HepG2 (cell line): ENCODE data around the gene NTRK2. TPM values are rescaled to one million over a fixed set of nuclear protein-coding genes. Genes with fewer than 3 reads are reported as not detected.

ENCODE experiments used
- ATAC-seq: fragments of 200-7000 bp; cut with Tn5 transposase; 3 replicates; pipeline ENCODE4 v1.9.1; 2020; ENCODE audit warnings: mild to moderate bottlenecking, moderate library complexity
- BruUV-seq: library from RNA; stranded (reverse); fragments of 400-500 nt; replicated peaks from 2 replicates; lab custom pipeline; 2021; lab: Mats Ljungman, UMichigan
- CTCF ChIA-PET: fragments of 300-600 bp; formaldehyde crosslinking; extraction: SDS; loops from one replicate; lab custom pipeline; 2021; ENCODE audit warnings: low total read pairs, inconsistent platforms, low intra/inter-chr PET ratio; lab: Yijun Ruan, JAX
- POLR2A ChIA-PET: fragments of 350-600 bp; sonication (Branson Sonifier 250); formaldehyde crosslinking; loops from one replicate; lab custom pipeline; 2020; ENCODE audit warnings: antibody characterized with exemption, inconsistent platforms; lab: Yijun Ruan, JAX
- DNase-seq: peaks from one replicate; pipeline ENCODE4 v3.0.0-alpha.2; 2015; ENCODE audit warnings: low spot score
- FAIRE-seq: peaks from 3 replicates; lab custom pipeline; 2011; peaks lifted over from hg19 to GRCh38; lab: Jason Lieb, UNC
- H2AFZ ChIP-seq: one replicate; pipeline ENCODE4 v1.6.1; 2011; ENCODE audit warnings: low read length, inconsistent platforms
- H3K27ac ChIP-seq: fragments of 300-600 bp; 3 replicates; pipeline ENCODE4 v1.8.0; 2011; ENCODE audit warnings: mixed run types, mild to moderate bottlenecking, mixed read lengths, low read length, inconsistent platforms; ENCODE audit not compliant: insufficient read depth; ENCODE audit errors: extremely low read length
- H3K27me3 ChIP-seq, 2 experiments: fragments of 200-600 bp in 1 of 2; 2 replicates in 1 of 2; 3 replicates in 1 of 2; pipeline versions ENCODE4 v1.6.0 to v1.8.0; 2011; ENCODE audit warnings: low read length in 2 of 2, mild to moderate bottlenecking in 2 of 2, moderate library complexity in 2 of 2, inconsistent platforms in 1 of 2; ENCODE audit not compliant: insufficient read depth in 2 of 2, control insufficient read depth in 1 of 2
- H3K36me3 ChIP-seq, 2 experiments: fragments of 200-600 bp in 1 of 2; replicated peaks in 1 of 2; 2 replicates in 1 of 2; 3 replicates in 1 of 2; pipeline versions ENCODE4 v1.5.1 to v1.8.0; 2011; ENCODE audit warnings: low read length in 2 of 2, inconsistent platforms in 1 of 2; ENCODE audit not compliant: insufficient read depth in 2 of 2, control insufficient read depth in 1 of 2
- H3K4me1 ChIP-seq: 2 replicates; pipeline ENCODE4 v1.5.1; 2012; ENCODE audit warnings: low read length, inconsistent platforms; ENCODE audit not compliant: insufficient read depth
- H3K4me2 ChIP-seq: 2 replicates; pipeline ENCODE4 v1.6.0; 2011; ENCODE audit warnings: low read depth, low read length, inconsistent platforms
- H3K4me3 ChIP-seq, 3 experiments: fragments of 200-600 bp in 1 of 3; sonication (generic), shearing (Covaris generic) in 1 of 3; replicated peaks in 1 of 3; 2 replicates each; pipeline ENCODE4 v1.5.1; 2011 to 2016; ENCODE audit warnings: low read length in 3 of 3, inconsistent platforms in 2 of 3, low read depth in 2 of 3, mild to moderate bottlenecking in 2 of 3, control low read depth in 1 of 3, mixed read lengths in 1 of 3; ENCODE audit not compliant: insufficient read depth in 1 of 3
- H3K79me2 ChIP-seq: one replicate; pipeline ENCODE4 v1.6.1; 2011; ENCODE audit warnings: low read length, inconsistent platforms; ENCODE audit not compliant: insufficient read depth
- H3K9ac ChIP-seq: 2 replicates; pipeline ENCODE4 v1.6.0; 2011; ENCODE audit warnings: mild to moderate bottlenecking, low read depth, low read length, inconsistent platforms; ENCODE audit not compliant: insufficient read depth
- H3K9me3 ChIP-seq: 2 replicates; pipeline ENCODE4 v1.5.1; 2012; ENCODE audit warnings: mild to moderate bottlenecking, low read length
- H4K20me1 ChIP-seq: 2 replicates; pipeline ENCODE4 v1.6.0; 2011; ENCODE audit warnings: inconsistent platforms, mild to moderate bottlenecking, low read length, moderate library complexity; ENCODE audit not compliant: insufficient read depth
- HDAC6 ChIP-seq: fragments of 200-600 bp; sonication (generic); IDR thresholded peaks from 2 replicates; pipeline ENCODE4 v1.7.0; 2017; ENCODE audit warnings: mild to moderate bottlenecking, antibody characterized with exemption, low read length, low read depth
- HHEX ChIP-seq: IDR thresholded peaks from 2 replicates; pipeline ENCODE4 v1.6.1; 2016; ENCODE audit warnings: control low read depth
- MAFK ChIP-seq, 2 experiments: IDR thresholded peaks in 1 of 2; conservative IDR thresholded peaks in 1 of 2; 2 replicates each; pipeline ENCODE4 v1.6.1; 2011; ENCODE audit warnings: improper control_type of control experiment in 2 of 2, low read length in 2 of 2
- MAZ ChIP-seq, 2 experiments: sonication (generic) in 1 of 2; formaldehyde crosslinking in 1 of 2; IDR thresholded peaks; 2 replicates each; pipeline versions ENCODE4 v1.5.0 to v1.6.1; 2012 to 2020; ENCODE audit warnings: low read depth in 2 of 2, mild to moderate bottlenecking in 2 of 2, borderline replicate concordance in 1 of 2, improper control_type of control experiment in 1 of 2, low read length in 1 of 2, missing genetic modification reagents in 1 of 2, moderate library complexity in 1 of 2
- NCOA2 ChIP-seq: sonication (generic); formaldehyde crosslinking; IDR thresholded peaks from 2 replicates; pipeline ENCODE4 v1.8.0; 2022; ENCODE audit warnings: inconsistent platforms
- SOX5 ChIP-seq: IDR thresholded peaks from 2 replicates; pipeline ENCODE4 v1.6.1; 2016; ENCODE audit warnings: borderline replicate concordance
- TBL1XR1 ChIP-seq: fragments of 150-350 bp; IDR thresholded peaks from 2 replicates; pipeline ENCODE4 v1.6.1; 2014; ENCODE audit warnings: borderline replicate concordance, low read length; ENCODE audit not compliant: partially characterized antibody
- ZFP90 ChIP-seq: sonication (generic); formaldehyde crosslinking; IDR thresholded peaks from 2 replicates; pipeline ENCODE4 v1.8.0; 2022; ENCODE audit warnings: missing genetic modification reagents, mild to moderate bottlenecking, inconsistent platforms, borderline replicate concordance
- ZNF10 ChIP-seq: sonication (generic); formaldehyde crosslinking; IDR thresholded peaks from 2 replicates; pipeline ENCODE4 v1.4.0; 2020; ENCODE audit warnings: mild to moderate bottlenecking, low read depth, missing genetic modification reagents, borderline replicate concordance
- ZNF180 ChIP-seq: sonication (generic); formaldehyde crosslinking; IDR thresholded peaks from 2 replicates; pipeline ENCODE4 v1.4.0; 2020; ENCODE audit warnings: low read depth, missing genetic modification reagents, borderline replicate concordance
- ZNF337 ChIP-seq: sonication (generic); formaldehyde crosslinking; IDR thresholded peaks from 2 replicates; pipeline ENCODE4 v1.5.1; 2020; ENCODE audit warnings: missing genetic modification reagents, low read depth, mild to moderate bottlenecking, borderline replicate concordance
- ZNF34 ChIP-seq: sonication (generic); formaldehyde crosslinking; IDR thresholded peaks from 2 replicates; pipeline ENCODE4 v1.4.0; 2020; ENCODE audit warnings: mild to moderate bottlenecking, missing genetic modification reagents, borderline replicate concordance
- ZNF446 ChIP-seq: sonication (generic); formaldehyde crosslinking; IDR thresholded peaks from 2 replicates; pipeline ENCODE4 v1.5.0; 2020; ENCODE audit warnings: mild to moderate bottlenecking, missing genetic modification reagents
- WGBS: methylation state at CpG from one replicate; pipeline ENCODE4 v1.1.6; 2017; ENCODE audit warnings: low lambda C conversion rate; 5-methylcytosine and 5-hydroxymethylcytosine counted together
- in situ Hi-C: cut with HindIII; loops from 2 replicates; pipeline ENCODE4 v1.10.0; 2017; ENCODE audit warnings: low pct_unique_long_range_greater_than_20kb; ENCODE audit not compliant: extremely low pct_ligation_motif_present
- intact Hi-C: fragments of 100-400 bp; cut with micrococcal nuclease; formaldehyde crosslinking; loops from one replicate; pipeline ENCODE4 v1.10.0; 2022; ENCODE audit not compliant: unreplicated experiment
- polyA plus RNA-seq, 8 experiments: library from polyadenylated mRNA; depleted of rRNA in 3 of 8; stranded (reverse) in 7 of 8; unstranded in 1 of 8; fragments of >200 nt; fragmentation: Illumina TruSeq in 4 of 8; extraction: Trizol in 4 of 8; gene quantifications; 2 replicates each; pipeline versions ENCODE4 v1.2.1 to v1.2.3, GENCODE V29; 2011 to 2016; ENCODE audit warnings: low read depth in 4 of 8, missing spikeins in 1 of 8, mixed read lengths in 1 of 8; ENCODE audit not compliant: insufficient read depth in 1 of 8
- total RNA-seq, 5 experiments: library from RNA; depleted of rRNA; stranded (reverse); fragments of >200 nt; fragmentation: Illumina TruSeq; extraction: Trizol; gene quantifications; 2 replicates each; pipeline ENCODE4 v1.2.3, GENCODE V29; 2016; ENCODE audit warnings: low read depth in 1 of 5
- TF ChIP-seq, protein P1 (sequence below): sonication (generic); formaldehyde crosslinking; conservative IDR thresholded peaks from 2 replicates; pipeline ENCODE4 v1.4.0; 2020; ENCODE audit warnings: missing genetic modification reagents
- TF ChIP-seq, protein P2 (sequence below): sonication (generic); formaldehyde crosslinking; IDR thresholded peaks from 2 replicates; pipeline ENCODE4 v1.8.1; 2023; ENCODE audit warnings: mild to moderate bottlenecking, missing genetic modification reagents
- TF ChIP-seq, protein P3 (sequence below): sonication (generic); formaldehyde crosslinking; IDR thresholded peaks from 2 replicates; pipeline ENCODE4 v1.5.0; 2020; ENCODE audit warnings: missing genetic modification reagents
- TF ChIP-seq, protein P4 (sequence below): sonication (generic); formaldehyde crosslinking; IDR thresholded peaks from 2 replicates; pipeline ENCODE4 v1.4.0; 2020; ENCODE audit warnings: low read depth, mild to moderate bottlenecking, missing genetic modification reagents

Gene NTRK2
- total and polyA plus RNA-seq, 2 of the 13 experiments (the other 11 are each of a cell fraction or from before 2014, with no cell fraction given), result not detected

DNA sequence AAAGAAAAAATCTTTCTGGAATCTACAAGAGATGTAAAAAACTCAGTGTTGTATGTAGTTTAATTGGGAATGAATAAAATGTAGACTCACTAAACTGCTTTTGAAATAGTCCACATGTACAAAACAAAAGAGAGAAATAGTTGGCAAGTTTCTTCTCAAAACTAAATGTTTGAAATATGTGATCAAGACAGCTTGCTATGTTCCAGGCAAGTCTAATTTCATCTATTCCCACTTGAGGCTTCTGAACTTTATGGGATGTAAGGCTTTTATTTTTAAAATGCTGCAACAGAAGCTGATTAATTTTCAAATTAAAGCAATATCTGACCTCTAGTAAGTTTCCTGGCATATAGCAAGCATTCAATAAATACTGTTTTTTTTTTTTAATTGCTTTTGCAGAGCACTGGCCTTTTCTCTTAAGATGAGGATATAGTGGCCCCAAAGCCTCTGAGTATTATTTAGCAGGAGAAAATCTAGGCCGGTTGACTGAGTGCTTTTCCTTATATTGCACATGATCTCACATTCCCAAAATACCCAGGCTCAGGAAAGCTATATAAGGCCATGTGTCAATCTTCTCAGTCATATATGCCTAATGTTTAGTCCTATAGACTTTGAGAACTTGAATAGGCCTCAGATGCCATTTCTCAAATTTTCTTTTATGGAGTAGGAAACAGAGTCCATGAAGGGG lies 183.2 kb downstream of the NTRK2 start:
- H3K36me3 ChIP-seq, result no peaks in the 10 kb centered on the region
- no peak overlapping the region for H3K4me2 ChIP-seq
- no peak overlapping the region for H2AFZ ChIP-seq
- CTCF ChIA-PET, result no interaction called here
- H3K4me1 ChIP-seq, result no peaks in the 10 kb centered on the region
- intact Hi-C loops (no loop called here), in situ Hi-C loops (no loop called here)
- WGBS, result 14% methylated on average over 1 of the region's 1 CpG
- no peaks in the 10 kb centered on the region for H3K27me3 ChIP-seq
- ATAC-seq (no peak), FAIRE-seq (no peak), DNase-seq (no peak)
- no peak overlapping the region for H3K4me3 ChIP-seq
- no peak overlapping the region for H3K27ac ChIP-seq
- POLR2A ChIA-PET, result no interaction called here
- H3K79me2 ChIP-seq, result no peaks in the 10 kb centered on the region
- H3K9me3 ChIP-seq, result no peaks in the 10 kb centered on the region
- H3K9ac ChIP-seq, result no peak overlapping the region
- no TSS peak for BruUV-seq
- no peaks in the 10 kb centered on the region for H4K20me1 ChIP-seq
- TF ChIP-seq, protein P1, sequence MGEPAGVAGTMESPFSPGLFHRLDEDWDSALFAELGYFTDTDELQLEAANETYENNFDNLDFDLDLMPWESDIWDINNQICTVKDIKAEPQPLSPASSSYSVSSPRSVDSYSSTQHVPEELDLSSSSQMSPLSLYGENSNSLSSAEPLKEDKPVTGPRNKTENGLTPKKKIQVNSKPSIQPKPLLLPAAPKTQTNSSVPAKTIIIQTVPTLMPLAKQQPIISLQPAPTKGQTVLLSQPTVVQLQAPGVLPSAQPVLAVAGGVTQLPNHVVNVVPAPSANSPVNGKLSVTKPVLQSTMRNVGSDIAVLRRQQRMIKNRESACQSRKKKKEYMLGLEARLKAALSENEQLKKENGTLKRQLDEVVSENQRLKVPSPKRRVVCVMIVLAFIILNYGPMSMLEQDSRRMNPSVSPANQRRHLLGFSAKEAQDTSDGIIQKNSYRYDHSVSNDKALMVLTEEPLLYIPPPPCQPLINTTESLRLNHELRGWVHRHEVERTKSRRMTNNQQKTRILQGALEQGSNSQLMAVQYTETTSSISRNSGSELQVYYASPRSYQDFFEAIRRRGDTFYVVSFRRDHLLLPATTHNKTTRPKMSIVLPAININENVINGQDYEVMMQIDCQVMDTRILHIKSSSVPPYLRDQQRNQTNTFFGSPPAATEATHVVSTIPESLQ (CRISPR knock-in tag), result no peak
- TF ChIP-seq HHEX (CRISPR knock-in tag) (no peak), MAFK (conservative IDR thresholded peaks at IDR 0.05 in 1 of 2, IDR thresholded peaks at IDR 0.05 in 1 of 2; ENCODE audit: low read length in 2 of 2) (no peak), NCOA2 (CRISPR knock-in tag) (no peak), TBL1XR1 (no peak), ZNF337 (CRISPR knock-in tag) (no peak), ZNF10 (CRISPR knock-in tag) (no peak), ZNF34 (no peak), ZNF180 (CRISPR knock-in tag) (no peak), ZNF446 (CRISPR knock-in tag) (no peak), HDAC6 (no peak), MAZ (IDR thresholded peaks at IDR 0.05; ENCODE audit: borderline replicate concordance, low read depth, low read length) (no peak), MAZ (CRISPR knock-in tag; IDR thresholded peaks at IDR 0.05; ENCODE audit: low read depth) (no peak), SOX5 (CRISPR knock-in tag) (no peak), ZFP90 (CRISPR knock-in tag) (no peak)
- TF ChIP-seq, protein P2, sequence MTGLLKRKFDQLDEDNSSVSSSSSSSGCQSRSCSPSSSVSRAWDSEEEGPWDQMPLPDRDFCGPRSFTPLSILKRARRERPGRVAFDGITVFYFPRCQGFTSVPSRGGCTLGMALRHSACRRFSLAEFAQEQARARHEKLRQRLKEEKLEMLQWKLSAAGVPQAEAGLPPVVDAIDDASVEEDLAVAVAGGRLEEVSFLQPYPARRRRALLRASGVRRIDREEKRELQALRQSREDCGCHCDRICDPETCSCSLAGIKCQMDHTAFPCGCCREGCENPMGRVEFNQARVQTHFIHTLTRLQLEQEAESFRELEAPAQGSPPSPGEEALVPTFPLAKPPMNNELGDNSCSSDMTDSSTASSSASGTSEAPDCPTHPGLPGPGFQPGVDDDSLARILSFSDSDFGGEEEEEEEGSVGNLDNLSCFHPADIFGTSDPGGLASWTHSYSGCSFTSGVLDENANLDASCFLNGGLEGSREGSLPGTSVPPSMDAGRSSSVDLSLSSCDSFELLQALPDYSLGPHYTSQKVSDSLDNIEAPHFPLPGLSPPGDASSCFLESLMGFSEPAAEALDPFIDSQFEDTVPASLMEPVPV (CRISPR knock-in tag), result no peak
- TF ChIP-seq, protein P3, sequence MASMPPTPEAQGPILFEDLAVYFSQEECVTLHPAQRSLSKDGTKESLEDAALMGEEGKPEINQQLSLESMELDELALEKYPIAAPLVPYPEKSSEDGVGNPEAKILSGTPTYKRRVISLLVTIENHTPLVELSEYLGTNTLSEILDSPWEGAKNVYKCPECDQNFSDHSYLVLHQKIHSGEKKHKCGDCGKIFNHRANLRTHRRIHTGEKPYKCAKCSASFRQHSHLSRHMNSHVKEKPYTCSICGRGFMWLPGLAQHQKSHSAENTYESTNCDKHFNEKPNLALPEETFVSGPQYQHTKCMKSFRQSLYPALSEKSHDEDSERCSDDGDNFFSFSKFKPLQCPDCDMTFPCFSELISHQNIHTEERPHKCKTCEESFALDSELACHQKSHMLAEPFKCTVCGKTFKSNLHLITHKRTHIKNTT (CRISPR knock-in tag), result no peak
- TF ChIP-seq, protein P4, sequence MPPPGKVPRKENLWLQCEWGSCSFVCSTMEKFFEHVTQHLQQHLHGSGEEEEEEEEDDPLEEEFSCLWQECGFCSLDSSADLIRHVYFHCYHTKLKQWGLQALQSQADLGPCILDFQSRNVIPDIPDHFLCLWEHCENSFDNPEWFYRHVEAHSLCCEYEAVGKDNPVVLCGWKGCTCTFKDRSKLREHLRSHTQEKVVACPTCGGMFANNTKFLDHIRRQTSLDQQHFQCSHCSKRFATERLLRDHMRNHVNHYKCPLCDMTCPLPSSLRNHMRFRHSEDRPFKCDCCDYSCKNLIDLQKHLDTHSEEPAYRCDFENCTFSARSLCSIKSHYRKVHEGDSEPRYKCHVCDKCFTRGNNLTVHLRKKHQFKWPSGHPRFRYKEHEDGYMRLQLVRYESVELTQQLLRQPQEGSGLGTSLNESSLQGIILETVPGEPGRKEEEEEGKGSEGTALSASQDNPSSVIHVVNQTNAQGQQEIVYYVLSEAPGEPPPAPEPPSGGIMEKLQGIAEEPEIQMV (CRISPR knock-in tag), result no peak
